Measurements from ENCODE around the gene CD40.

The CD40 gene

DNA sequence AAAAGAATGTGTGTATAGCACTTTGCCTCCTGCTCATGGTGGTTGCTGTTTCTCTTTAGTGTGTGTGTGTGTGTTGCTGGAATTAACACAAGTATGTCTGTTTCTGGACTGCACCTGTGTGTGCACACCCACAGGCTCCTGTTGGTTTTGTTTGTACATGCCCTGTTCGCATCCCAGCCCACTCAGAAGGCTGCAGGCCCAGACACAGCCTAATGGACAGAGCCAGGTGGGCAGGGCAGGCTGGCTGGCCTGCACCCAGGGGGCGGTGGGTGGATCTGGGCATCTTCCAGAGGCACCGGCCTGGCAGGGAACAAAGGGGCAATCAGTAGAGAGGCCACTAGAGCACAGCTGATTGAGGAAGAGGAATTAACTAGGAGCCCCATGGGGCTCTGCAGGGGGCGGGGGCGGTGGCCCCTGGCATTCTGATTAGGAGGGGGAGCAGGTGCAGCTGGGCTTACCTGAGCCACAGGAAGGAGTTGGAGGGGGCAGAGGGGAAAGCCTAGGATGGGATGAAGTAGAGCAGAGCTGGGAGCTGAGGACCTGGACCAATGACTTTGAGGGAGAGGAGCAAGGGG, 21.9 kb downstream of the CD40 start:
- no peak overlapping the region for H3K4me3 Mint-ChIP-seq
- no peaks in the 10 kb centered on the region for H3K9me3 Mint-ChIP-seq
- no peak overlapping the region for H3K27ac Mint-ChIP-seq
- no peaks in the 10 kb centered on the region for H3K4me1 Mint-ChIP-seq (ENCODE audit: low read depth)
- H3K36me3 Mint-ChIP-seq (ENCODE audit: low read depth): no peaks in the 10 kb centered on the region
- H3K27me3 Mint-ChIP-seq: peaks cover 32% of the 10 kb centered on the region

DNA sequence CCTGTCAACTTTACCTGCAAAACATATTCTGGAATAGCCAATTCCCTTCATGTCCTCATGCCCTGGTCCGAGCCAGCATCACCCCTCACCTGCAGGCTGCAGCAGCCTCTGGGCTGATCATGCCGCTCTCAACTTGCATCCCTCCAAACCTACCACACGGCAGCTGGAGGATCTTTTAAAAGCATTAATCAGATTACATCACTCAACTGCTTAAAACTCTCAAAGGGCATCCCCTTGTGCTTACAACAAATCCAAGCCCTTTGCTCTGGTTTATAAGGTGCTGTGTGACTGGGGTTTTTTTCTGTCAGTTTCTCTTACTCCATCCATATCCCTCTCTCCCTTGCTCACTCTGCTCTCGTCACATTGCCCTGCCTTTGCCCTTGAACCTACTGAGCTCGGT, 24.0 kb downstream of the CD40 start:
- H3K4me3 Mint-ChIP-seq: no peak overlapping the region
- H3K4me1 Mint-ChIP-seq (ENCODE audit: low read depth): no peaks in the 10 kb centered on the region
- no peak overlapping the region for H3K27ac Mint-ChIP-seq
- H3K36me3 Mint-ChIP-seq (ENCODE audit: low read depth): no peaks in the 10 kb centered on the region
- H3K27me3 Mint-ChIP-seq: peaks cover 29% of the 10 kb centered on the region
- H3K9me3 Mint-ChIP-seq: no peaks in the 10 kb centered on the region

DNA sequence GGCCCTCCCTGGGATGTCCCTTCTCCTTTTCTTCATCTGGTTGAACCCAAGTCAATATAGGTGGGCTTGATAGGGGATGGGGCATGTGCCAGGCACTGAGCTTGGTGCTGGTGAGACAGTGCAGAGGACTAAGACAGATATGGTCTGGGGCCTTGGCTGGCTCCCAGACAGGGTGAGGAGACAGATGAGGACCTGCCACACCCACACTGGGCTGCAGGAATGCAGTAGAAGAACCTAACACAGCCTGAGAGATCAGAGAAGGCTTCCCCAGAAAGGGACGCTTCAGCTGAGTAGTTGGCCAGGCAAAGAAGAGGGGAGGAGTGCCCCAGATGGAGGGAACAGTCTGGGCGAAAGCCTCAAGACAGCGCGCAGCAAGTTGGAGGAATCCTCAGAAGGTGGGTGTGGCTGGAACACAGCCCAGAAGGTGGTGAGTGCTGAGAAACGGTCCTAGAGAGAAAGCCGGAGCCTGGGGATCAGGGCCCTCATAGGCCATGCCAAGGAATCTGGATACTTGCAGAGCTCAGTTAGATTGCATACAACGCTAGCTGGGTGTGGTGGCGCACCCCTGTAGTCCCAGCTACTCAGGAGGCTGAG, 26.4 kb downstream of the CD40 start:
- H3K4me3 Mint-ChIP-seq: no peak overlapping the region
- H3K9me3 Mint-ChIP-seq: no peaks in the 10 kb centered on the region
- no peaks in the 10 kb centered on the region for H3K36me3 Mint-ChIP-seq (ENCODE audit: low read depth)
- H3K4me1 Mint-ChIP-seq (ENCODE audit: low read depth): no peaks in the 10 kb centered on the region
- no peak overlapping the region for H3K27ac Mint-ChIP-seq
- peaks cover 23% of the 10 kb centered on the region for H3K27me3 Mint-ChIP-seq

DNA sequence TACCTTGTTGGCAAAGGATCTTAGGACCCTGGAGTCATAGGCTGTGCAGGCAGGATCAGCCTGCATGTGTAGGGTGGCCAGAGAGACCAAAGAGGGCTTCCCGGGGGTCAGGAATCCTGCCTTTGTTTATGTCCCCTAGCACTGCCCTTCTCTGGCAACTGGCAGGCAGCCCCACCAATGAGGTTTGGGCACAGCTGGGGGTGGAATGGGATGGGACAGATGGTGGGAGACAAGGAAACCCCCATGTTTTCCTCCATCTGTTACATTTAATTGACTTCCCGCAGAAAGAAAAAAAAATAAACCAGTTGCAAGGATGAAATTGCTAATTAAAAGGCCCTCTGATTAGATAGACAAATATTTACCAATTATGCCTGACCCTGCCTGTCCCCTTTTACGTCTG, 27.6 kb downstream of the CD40 start:
- H3K9me3 Mint-ChIP-seq: no peaks in the 10 kb centered on the region
- no peak overlapping the region for H3K27ac Mint-ChIP-seq
- no peaks in the 10 kb centered on the region for H3K4me1 Mint-ChIP-seq (ENCODE audit: low read depth)
- no peak overlapping the region for H3K4me3 Mint-ChIP-seq
- no peaks in the 10 kb centered on the region for H3K36me3 Mint-ChIP-seq (ENCODE audit: low read depth)
- peaks cover 19% of the 10 kb centered on the region for H3K27me3 Mint-ChIP-seq

DNA sequence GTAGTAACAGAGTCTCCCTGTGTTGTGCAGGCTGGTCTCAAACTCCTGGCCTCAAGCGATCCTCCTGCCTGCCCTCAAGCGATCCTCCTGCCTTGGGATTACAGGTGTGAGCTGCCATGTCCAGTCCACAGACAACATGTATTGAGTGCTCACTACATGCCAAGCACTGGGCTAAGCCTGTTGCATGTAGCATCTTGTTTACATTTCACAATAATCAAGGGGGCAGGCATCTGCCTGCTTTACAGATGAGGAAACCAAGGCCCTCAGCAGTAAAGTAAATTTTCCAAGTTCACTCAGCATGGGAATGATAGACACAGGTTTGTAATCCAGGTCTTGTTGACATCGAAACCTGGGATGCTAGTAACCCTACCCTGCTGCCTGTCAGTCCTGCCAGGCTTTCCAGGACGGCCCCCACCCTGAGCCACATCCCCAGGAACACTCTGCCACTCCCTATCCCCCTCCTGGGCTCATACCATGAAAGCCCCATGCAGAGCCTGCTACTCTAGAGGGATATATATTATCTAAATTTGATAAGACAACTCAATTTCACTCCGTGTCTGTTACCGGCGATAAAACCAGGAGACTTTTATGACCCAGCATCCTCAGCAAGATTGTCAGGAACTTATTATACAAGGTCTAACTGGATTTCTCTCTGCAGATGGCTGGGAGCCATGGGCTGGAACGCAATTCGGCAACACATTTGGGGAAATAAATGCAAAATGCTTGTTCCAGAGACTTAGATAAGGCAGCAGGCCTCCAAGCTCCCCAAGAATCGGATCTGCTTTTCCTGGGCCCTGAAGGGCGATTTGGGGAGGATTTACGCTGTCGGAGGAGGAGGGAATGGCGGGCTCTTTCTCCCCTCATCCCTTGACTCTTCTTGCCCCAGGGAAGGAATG, 30.4 kb downstream of the CD40 start:
- H3K36me3 Mint-ChIP-seq (ENCODE audit: low read depth): no peaks in the 10 kb centered on the region
- no peaks in the 10 kb centered on the region for H3K4me1 Mint-ChIP-seq (ENCODE audit: low read depth)
- no peak overlapping the region for H3K27ac Mint-ChIP-seq
- no peaks in the 10 kb centered on the region for H3K9me3 Mint-ChIP-seq
- H3K4me3 Mint-ChIP-seq: no peak overlapping the region
- H3K27me3 Mint-ChIP-seq: no peaks in the 10 kb centered on the region

DNA sequence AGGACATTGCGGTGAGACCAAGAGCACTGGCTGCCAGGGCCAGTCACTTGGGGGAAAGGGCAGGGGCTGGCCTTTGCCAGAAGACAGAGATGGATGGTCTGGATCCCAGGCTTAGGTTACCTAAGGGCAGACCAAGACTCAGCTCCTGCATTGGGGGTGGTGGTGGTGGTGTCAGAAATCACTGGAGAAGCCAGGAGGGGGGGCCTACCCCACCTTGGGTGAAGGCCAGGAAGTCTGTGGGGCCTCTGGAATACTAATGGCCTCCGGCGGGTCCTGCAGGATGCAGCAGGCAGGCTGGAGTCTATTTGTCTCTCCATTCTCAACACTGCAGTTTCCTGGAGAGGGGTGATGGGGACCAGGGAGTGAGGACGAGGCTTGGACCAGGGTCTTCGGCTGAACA, 32.8 kb downstream of the CD40 start:
- Mint-ChIP-seq H3K27me3 (peaks cover 14% of the 10 kb centered on the region), H3K36me3 (ENCODE audit: low read depth) (no peaks in the 10 kb centered on the region), H3K9me3 (no peaks in the 10 kb centered on the region), H3K4me3 (no peak overlapping the region), H3K4me1 (ENCODE audit: low read depth) (no peaks in the 10 kb centered on the region), H3K27ac (no peak overlapping the region)

DNA sequence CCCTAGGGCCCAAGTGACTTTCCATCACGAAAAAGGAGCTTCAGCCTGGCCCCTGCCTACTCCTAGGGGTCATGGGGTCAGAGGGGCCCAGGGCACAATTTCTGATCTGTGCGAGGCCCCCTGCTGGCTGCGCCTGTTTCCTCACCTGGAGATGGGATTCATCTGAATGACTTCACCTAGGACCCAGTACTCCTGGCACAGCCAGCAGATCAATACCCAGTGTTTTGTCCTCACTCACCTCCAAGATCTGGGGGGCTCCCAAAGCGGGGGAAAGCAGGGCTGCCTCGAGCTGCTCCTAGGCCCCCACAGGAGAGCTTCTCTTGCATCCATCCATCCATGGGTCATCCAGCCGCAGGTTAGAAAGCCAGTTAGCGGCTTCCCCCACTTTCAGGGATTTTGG, 33.8 kb downstream of the CD40 start:
- peaks cover 15% of the 10 kb centered on the region for H3K27me3 Mint-ChIP-seq
- no peaks in the 10 kb centered on the region for H3K4me1 Mint-ChIP-seq (ENCODE audit: low read depth)
- H3K4me3 Mint-ChIP-seq: no peak overlapping the region
- H3K36me3 Mint-ChIP-seq (ENCODE audit: low read depth): no peaks in the 10 kb centered on the region
- no peak overlapping the region for H3K27ac Mint-ChIP-seq
- no peaks in the 10 kb centered on the region for H3K9me3 Mint-ChIP-seq

DNA sequence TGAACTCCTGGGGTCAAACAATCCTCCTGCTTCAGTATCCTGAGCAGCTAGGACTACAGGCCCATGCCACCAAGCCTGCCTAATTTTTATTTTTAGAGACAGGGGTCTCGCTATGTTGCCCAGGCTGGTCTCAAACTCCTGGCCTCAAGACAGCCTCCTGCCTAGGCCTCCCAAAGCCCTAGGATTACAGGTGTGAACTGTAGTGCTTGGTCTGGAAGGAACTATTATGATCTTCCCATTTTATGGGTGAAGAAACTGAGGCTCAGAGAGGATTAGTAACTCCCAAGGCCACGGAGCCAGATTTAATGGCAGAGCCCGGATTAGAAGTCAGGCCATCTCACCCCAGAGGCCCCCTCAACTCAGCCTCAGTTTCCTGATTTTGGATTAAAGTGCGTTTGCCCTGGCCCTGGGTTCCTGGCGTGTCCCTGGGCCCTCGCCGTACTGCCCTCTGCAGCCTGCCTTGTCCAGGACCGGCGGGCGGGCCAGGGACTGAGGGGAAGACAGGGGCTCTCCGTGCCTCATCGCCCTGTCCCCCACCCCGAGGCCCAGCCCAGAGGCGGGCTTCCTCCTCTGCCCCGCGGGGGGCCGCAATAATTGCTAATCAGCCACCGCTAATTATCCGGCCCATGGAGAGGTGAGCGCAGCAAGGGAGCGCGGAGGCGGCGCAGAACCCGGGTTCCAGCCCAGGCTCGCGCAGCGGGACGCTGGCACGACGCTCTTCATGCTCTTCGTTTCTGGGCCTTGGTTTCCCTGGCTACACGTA, 34.9 kb downstream of the CD40 start:
- Mint-ChIP-seq H3K27me3 (peaks cover 18% of the 10 kb centered on the region), H3K27ac (no peak overlapping the region), H3K4me1 (ENCODE audit: low read depth) (no peaks in the 10 kb centered on the region), H3K4me3 (no peak overlapping the region), H3K36me3 (ENCODE audit: low read depth) (no peaks in the 10 kb centered on the region), H3K9me3 (no peaks in the 10 kb centered on the region)

DNA sequence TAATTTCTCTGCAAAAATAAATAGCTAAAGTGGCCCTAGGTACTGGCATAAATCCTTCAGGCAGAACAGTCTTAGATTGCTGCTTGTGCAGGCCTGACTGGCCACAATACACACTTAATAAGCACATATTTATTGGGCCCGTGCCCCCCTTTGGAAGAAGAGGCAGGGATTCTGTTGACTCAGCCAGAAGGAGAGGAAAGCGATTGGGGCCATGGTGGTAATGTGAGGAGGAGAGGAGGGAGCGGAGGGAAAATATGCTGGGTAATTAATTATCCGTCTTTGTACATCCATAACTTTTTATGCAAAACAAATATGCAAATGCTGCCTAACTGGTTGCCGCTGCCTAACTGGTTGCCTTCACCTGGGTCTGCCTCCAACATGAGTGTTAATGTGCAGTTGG, 36.2 kb downstream of the CD40 start:
- Mint-ChIP-seq H3K4me3 (no peak overlapping the region), H3K36me3 (ENCODE audit: low read depth) (no peaks in the 10 kb centered on the region), H3K9me3 (no peaks in the 10 kb centered on the region), H3K27me3 (peaks cover 18% of the 10 kb centered on the region), H3K27ac (no peak overlapping the region), H3K4me1 (ENCODE audit: low read depth) (no peaks in the 10 kb centered on the region)

DNA sequence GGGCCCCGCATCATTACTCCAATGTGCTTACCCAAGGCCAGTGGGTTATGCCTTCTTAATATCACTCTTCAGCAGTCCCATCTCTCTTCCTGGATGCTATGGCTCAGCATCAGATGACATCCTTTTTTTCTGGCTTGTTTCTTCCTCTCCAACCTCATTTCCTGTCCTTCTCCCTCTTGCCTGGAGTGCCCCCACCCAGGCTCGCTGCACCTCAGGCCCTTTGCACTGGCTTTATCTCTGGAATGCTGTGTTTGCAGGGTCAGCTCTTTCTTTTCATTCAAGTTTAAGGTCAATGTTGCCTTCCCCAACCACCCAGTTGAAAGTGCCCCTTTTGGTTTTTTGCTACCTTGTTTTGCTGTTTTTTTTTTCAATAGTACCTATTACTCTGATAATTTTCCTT, 36.7 kb downstream of the CD40 start:
- Mint-ChIP-seq H3K4me1 (ENCODE audit: low read depth) (no peaks in the 10 kb centered on the region), H3K36me3 (ENCODE audit: low read depth) (no peaks in the 10 kb centered on the region), H3K4me3 (no peak overlapping the region), H3K9me3 (no peaks in the 10 kb centered on the region), H3K27me3 (peaks cover 18% of the 10 kb centered on the region), H3K27ac (no peak overlapping the region)

DNA sequence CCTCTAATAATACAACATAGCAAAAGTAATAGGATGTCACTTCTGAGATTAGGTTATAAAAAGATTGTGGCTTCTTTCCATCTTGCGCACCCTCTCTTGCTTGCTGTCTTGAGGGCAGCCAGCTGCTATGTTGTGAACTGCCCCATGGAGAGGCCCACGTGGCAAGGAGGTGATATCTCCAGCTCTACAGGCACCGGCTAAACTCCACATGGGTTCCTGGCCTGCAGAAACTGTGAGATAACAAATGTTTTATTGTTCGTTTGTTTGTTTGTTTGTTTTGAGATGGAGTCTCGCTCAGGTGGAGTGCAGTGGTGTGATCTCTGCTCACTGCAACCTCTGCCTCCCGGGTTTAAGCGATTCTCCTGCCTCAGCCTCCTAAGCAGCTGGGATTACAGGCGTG, 38.0 kb downstream of the CD40 start:
- Mint-ChIP-seq H3K36me3 (ENCODE audit: low read depth) (no peaks in the 10 kb centered on the region), H3K27me3 (peaks cover 18% of the 10 kb centered on the region), H3K4me3 (no peak overlapping the region), H3K9me3 (no peaks in the 10 kb centered on the region), H3K4me1 (ENCODE audit: low read depth) (no peaks in the 10 kb centered on the region), H3K27ac (no peak overlapping the region)

DNA sequence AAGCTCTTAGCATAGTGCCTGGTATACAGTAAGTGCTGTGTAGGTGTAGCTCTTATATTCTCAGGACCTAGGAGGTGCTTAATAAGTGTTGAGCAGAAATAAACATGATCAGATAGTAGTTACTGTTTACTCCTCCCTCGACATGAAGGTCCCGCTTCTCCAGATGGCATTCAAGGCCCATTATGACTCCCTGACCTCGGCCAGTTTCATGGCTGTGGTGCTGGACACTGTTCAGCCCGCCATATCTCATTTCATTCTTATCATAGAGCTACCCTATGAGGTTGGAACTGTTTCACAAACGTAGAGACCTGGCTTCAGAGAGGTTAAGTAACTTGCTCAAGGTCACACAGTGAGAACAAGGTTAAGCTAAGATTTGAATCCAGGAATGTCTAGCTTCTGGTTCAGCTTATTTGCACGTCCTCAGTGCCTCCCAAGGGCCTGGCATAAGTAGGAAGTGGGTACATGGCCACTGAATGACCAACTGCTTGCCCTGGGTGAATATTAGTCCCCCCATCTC, 39.0 kb downstream of the CD40 start:
- no peaks in the 10 kb centered on the region for H3K36me3 Mint-ChIP-seq (ENCODE audit: low read depth)
- peaks cover 18% of the 10 kb centered on the region for H3K27me3 Mint-ChIP-seq
- H3K27ac Mint-ChIP-seq: no peak overlapping the region
- no peaks in the 10 kb centered on the region for H3K4me1 Mint-ChIP-seq (ENCODE audit: low read depth)
- no peak overlapping the region for H3K4me3 Mint-ChIP-seq
- H3K9me3 Mint-ChIP-seq: no peaks in the 10 kb centered on the region

DNA sequence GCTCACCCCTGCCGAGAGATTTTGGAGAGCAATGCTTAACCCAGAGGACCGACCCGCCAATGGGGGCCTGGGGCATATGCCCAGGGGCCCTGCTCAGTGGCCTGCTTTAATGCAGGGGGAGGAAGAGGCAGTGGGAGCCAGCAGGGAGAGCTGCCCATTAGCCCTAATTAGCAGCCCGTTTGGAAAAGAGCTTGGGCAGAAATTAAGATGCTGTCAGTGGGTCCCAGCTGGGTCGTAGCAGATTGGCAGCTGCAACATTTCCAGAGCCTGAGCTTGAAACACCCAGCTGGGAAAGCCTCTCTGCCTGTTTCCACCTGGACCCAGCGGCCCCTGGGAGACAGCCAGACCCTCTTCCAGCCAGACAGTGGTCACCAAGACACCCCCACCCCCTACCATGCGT, 39.5 kb downstream of the CD40 start:
- no peak overlapping the region for H3K27ac Mint-ChIP-seq
- peaks cover 18% of the 10 kb centered on the region for H3K27me3 Mint-ChIP-seq
- no peaks in the 10 kb centered on the region for H3K36me3 Mint-ChIP-seq (ENCODE audit: low read depth)
- H3K4me1 Mint-ChIP-seq (ENCODE audit: low read depth): no peaks in the 10 kb centered on the region
- H3K9me3 Mint-ChIP-seq: no peaks in the 10 kb centered on the region
- no peak overlapping the region for H3K4me3 Mint-ChIP-seq

DNA sequence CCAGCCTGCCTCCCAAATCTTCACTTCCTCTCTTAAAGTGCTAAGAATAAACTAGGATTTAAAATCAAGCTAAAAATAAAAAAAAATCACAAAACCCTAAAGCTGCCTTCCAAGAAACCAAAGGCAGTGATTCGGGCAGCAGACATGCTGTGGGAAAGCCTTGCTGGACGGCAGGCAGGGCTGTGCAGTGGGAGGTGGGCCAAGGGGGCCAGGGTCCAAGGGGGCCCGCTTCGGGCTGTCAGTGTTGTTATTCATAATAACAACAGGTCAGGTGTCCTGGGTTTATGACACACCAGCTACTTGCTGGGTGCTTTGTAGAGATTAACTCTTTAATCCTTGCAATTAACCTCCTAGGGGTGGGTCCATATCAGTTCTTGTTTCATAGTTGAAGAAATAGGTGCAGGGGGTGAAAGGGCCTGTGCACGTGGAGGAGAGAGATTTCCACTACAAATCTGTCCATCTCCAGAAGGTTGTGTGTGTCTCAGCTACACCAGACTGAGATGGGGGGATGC, 40.4 kb downstream of the CD40 start:
- H3K9me3 Mint-ChIP-seq: no peaks in the 10 kb centered on the region
- no peaks in the 10 kb centered on the region for H3K36me3 Mint-ChIP-seq (ENCODE audit: low read depth)
- H3K27me3 Mint-ChIP-seq: peaks cover 18% of the 10 kb centered on the region
- no peaks in the 10 kb centered on the region for H3K4me1 Mint-ChIP-seq (ENCODE audit: low read depth)
- H3K27ac Mint-ChIP-seq: no peak overlapping the region
- H3K4me3 Mint-ChIP-seq: no peak overlapping the region
